ENCODE data around the gene B3GLCT. TPM values are rescaled to one million over a fixed set of nuclear protein-coding genes. Genes with fewer than 3 reads are reported as not detected.
A peak's percentile ranks its signal among the peaks of the same experiment; 100 is the strongest.
"Not testable (repeated sequence)": the region's sequence is repeated elsewhere in the genome, so short reads cannot be mapped to it uniquely, and the experiment has no call there.

Gene B3GLCT
- total RNA-seq, result 22.4 TPM

- FAIRE-seq (no peak), DNase-seq (ENCODE audit: low spot score in 2 of 2) (peak; percentile 93)
Measured at GRCh38 chr13:31199849-31200636, at the start of gene B3GLCT. TSS of gene B3GLCT (plus strand) at chr13:31199975. CDS start at chr13:31200085, 110 bp downstream.

- no peak for DNase-seq (ENCODE audit: low spot score in 2 of 2)
- FAIRE-seq, result no peak
Measured at GRCh38 chr13:31150315-31150985, 49.3 kb upstream of the B3GLCT start.

GRCh38 chr13:31151837-31152236 is 47.9 kb upstream of the B3GLCT start:
- FAIRE-seq (no peak), DNase-seq (ENCODE audit: low spot score in 2 of 2) (no peak)

GRCh38 chr13:31154939-31155338 is 44.8 kb upstream of the B3GLCT start:
- FAIRE-seq (no peak), DNase-seq (ENCODE audit: low spot score in 2 of 2) (no peak)

GRCh38 chr13:31159306-31159705 is 40.5 kb upstream of the B3GLCT start:
- FAIRE-seq, result no peak
- no peak for DNase-seq (ENCODE audit: low spot score in 2 of 2)

GRCh38 chr13:31160857-31161556 is 38.8 kb upstream of the B3GLCT start:
- FAIRE-seq (no peak), DNase-seq (ENCODE audit: low spot score in 2 of 2) (peak in 1 of 2 donors; percentile 33)

- FAIRE-seq (peak; percentile 78), DNase-seq (ENCODE audit: low spot score in 2 of 2) (peak; percentile 90 to 92)
Measured at GRCh38 chr13:31161557-31162150, 38.1 kb upstream of the B3GLCT start, which contains the start of gene HSPH1. TSS of gene HSPH1 (minus strand) at chr13:31161904. CDS start at chr13:31161582, 322 bp downstream.

GRCh38 chr13:31162151-31163008 is 37.4 kb upstream of the B3GLCT start:
- FAIRE-seq (no peak), DNase-seq (ENCODE audit: low spot score in 2 of 2) (peak; percentile 82 to 83)

GRCh38 chr13:31166591-31166990 is 33.2 kb upstream of the B3GLCT start:
- no peak for FAIRE-seq
- DNase-seq (ENCODE audit: low spot score in 2 of 2), result no peak

GRCh38 chr13:31167490-31167889 is 32.3 kb upstream of the B3GLCT start:
- DNase-seq (ENCODE audit: low spot score in 2 of 2) (no peak), FAIRE-seq (no peak)

- DNase-seq (ENCODE audit: low spot score in 2 of 2) (no peak), FAIRE-seq (no peak)
Measured at GRCh38 chr13:31168166-31168565, 31.6 kb upstream of the B3GLCT start.

- DNase-seq (ENCODE audit: low spot score in 2 of 2), result no peak
- FAIRE-seq, result no peak
Measured at GRCh38 chr13:31168736-31169135, 31.0 kb upstream of the B3GLCT start.

- no peak for DNase-seq (ENCODE audit: low spot score in 2 of 2)
Measured at GRCh38 chr13:31172001-31172400, 27.8 kb upstream of the B3GLCT start.

GRCh38 chr13:31172535-31172934 is 27.2 kb upstream of the B3GLCT start:
- DNase-seq (ENCODE audit: low spot score in 2 of 2) (no peak), FAIRE-seq (no peak)

More at GRCh38 chr13:31172001-31172400, 27.8 kb upstream of the B3GLCT start:
- no peak for FAIRE-seq

- FAIRE-seq, result no peak
- peak in 1 of 2 donors; percentile 41 for DNase-seq (ENCODE audit: low spot score in 2 of 2)
Measured at GRCh38 chr13:31174018-31174417, 25.8 kb upstream of the B3GLCT start.

- no peak for FAIRE-seq
- DNase-seq (ENCODE audit: low spot score in 2 of 2), result no peak
Measured at GRCh38 chr13:31175847-31176532, 23.8 kb upstream of the B3GLCT start.

GRCh38 chr13:31177813-31178495 is 21.8 kb upstream of the B3GLCT start:
- not testable (repeated sequence) for FAIRE-seq; DNase-seq (ENCODE audit: low spot score in 2 of 2)

- DNase-seq (ENCODE audit: low spot score in 2 of 2) (no peak), FAIRE-seq (no peak)
Measured at GRCh38 chr13:31179241-31179640, 20.5 kb upstream of the B3GLCT start.

GRCh38 chr13:31179754-31180153 is 20.0 kb upstream of the B3GLCT start:
- FAIRE-seq, result no peak
- DNase-seq (ENCODE audit: low spot score in 2 of 2), result no peak

All from frontal cortex (tissue), 4 donors.